ENCODE data around the gene TTI1. TPM values are rescaled to one million over a fixed set of nuclear protein-coding genes. Genes with fewer than 3 reads are reported as not detected.

Gene TTI1
- total and polyA plus RNA-seq, 9 of the 15 experiments (the other 6 are each of a cell fraction or from before 2014, with no cell fraction given), result 9.8 to 55.1 (median 39.4) TPM

DNA sequence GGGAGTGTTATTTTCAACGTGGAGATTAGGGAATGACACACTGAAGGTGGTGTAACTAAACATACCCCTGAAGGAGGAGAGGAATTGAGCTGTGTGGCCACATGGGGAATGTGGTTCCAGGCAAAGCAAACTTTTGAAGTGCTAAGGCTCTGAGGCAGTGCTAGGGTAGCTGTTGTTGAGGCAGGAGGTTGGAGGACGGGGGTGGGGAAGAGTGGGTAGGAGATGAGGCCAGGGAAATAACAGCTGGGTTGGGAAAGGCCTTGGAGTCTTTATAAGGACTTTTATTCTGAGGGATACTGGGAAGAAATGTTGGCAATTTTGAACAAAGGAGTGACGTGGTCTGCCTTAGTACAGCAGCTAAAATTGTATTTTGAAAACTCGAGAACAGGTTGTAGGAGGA, 13.3 kb upstream of the TTI1 start:
- Histone ChIP-seq H4K20me1 (replicated peaks; ENCODE audit: control insufficient read depth, insufficient read depth, low read length) (no peaks in the 10 kb centered on the region; the same call in 1 of the 2 replicates), H3K4me2 (ENCODE audit: insufficient read depth, low read length) (no peak overlapping the region), H3K4me3 (no peak overlapping the region), H3K9me3 (replicated peaks; ENCODE audit: control insufficient read depth, insufficient read depth, low read depth, low read length) (no peaks in the 10 kb centered on the region), H3K36me3 (ENCODE audit: control insufficient read depth, insufficient read depth, low read length) (peaks cover 92% of the 10 kb centered on the region), H3K27ac (ENCODE audit: extremely low read depth, low read depth, low read length) (no peak overlapping the region), H3K79me2 (ENCODE audit: control insufficient read depth, insufficient read depth, low read length) (peaks cover 63% of the 10 kb centered on the region), H2AFZ (ENCODE audit: low read depth, low read length) (no peak overlapping the region), H3K27me3 (ENCODE audit: control insufficient read depth in 2 of 2, insufficient read depth in 2 of 2, low read length in 2 of 2) (no peaks in the 10 kb centered on the region), H3K4me1 (replicated peaks in 1 of 2; ENCODE audit: control insufficient read depth in 2 of 2, insufficient read depth in 2 of 2, low read length in 2 of 2) (no peaks in the 10 kb centered on the region; a peak in 1 of 5 replicates), H3K9me1 (ENCODE audit: control insufficient read depth, insufficient read depth, low read length) (no peaks in the 10 kb centered on the region), H3K9ac (ENCODE audit: insufficient read depth in 1 of 2, low read depth in 2 of 2, low read length in 2 of 2) (no peak overlapping the region)
- POLR2A ChIA-PET, result interaction anchor here (0.8 to 1.9 kb wide), 3 partner anchors 13 to 189 kb away, joined by 3 to 8 read pairs (median 4); partner anchors contain the start of genes RPRD1B and TTI1
- 72% methylated on average over 4 of the region's 4 CpGs for WGBS (ENCODE audit: insufficient coverage, low coverage, missing lambda C conversion rate)
- no TSS peak for BruUV-seq (replicated peaks)
- CTCF ChIA-PET (ENCODE audit: low intra/inter-chr PET ratio), result no interaction called here
- TF ChIP-seq WHSC1 (IDR thresholded peaks at IDR 0.05; ENCODE audit: low read length) (no peak), PCBP1 (IDR thresholded peaks at IDR 0.05; ENCODE audit: low read depth, low read length, poor library complexity, severe bottlenecking) (no peak), ZNF184 (CRISPR knock-in tag; IDR thresholded peaks at IDR 0.05) (no peak), NELFE (IDR thresholded peaks at IDR 0.05; ENCODE audit: insufficient read depth, insufficient read length) (no peak), TARDBP (IDR thresholded peaks at IDR 0.05) (no peak), KAT8 (IDR thresholded peaks at IDR 0.05; ENCODE audit: low read depth) (no peak), ZNF512 (tag; IDR thresholded peaks at IDR 0.05) (no peak)
- TF ChIP-seq, protein P1, sequence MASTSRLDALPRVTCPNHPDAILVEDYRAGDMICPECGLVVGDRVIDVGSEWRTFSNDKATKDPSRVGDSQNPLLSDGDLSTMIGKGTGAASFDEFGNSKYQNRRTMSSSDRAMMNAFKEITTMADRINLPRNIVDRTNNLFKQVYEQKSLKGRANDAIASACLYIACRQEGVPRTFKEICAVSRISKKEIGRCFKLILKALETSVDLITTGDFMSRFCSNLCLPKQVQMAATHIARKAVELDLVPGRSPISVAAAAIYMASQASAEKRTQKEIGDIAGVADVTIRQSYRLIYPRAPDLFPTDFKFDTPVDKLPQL (IDR thresholded peaks at IDR 0.05; ENCODE audit: extremely low read depth, insufficient read length), result no peak
- TF ChIP-seq, protein P2, sequence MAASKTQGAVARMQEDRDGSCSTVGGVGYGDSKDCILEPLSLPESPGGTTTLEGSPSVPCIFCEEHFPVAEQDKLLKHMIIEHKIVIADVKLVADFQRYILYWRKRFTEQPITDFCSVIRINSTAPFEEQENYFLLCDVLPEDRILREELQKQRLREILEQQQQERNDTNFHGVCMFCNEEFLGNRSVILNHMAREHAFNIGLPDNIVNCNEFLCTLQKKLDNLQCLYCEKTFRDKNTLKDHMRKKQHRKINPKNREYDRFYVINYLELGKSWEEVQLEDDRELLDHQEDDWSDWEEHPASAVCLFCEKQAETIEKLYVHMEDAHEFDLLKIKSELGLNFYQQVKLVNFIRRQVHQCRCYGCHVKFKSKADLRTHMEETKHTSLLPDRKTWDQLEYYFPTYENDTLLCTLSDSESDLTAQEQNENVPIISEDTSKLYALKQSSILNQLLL (CRISPR knock-in tag; IDR thresholded peaks at IDR 0.05; ENCODE audit: borderline replicate concordance), result no peak
- peak; percentile 33; the same call in 2 of the 3 replicates for ATAC-seq
- no peak for DNase-seq (ENCODE audit: extremely low read depth in 1 of 4, low spot score in 3 of 4)
- in situ Hi-C loops (cut with MboI), result no loop called here
- intact Hi-C loops (cut with micrococcal nuclease), result no loop called here
- FAIRE-seq, result no peak
